DND-41 (cell line): ENCODE measurements around the gene C9orf72.

Experiments used
- EZH2 ChIP-seq: IDR thresholded peaks from 3 replicates; pipeline ENCODE4 v1.6.1; 2012; ENCODE audit warnings: borderline replicate concordance, low read depth, mild to moderate bottlenecking, moderate library complexity, low read length, inconsistent platforms; ENCODE audit not compliant: severe bottlenecking
- TF ChIP-seq, protein P1 (sequence below): IDR thresholded peaks from 2 replicates; pipeline ENCODE4 v1.5.1; 2012; ENCODE audit warnings: borderline replicate concordance, low read length, moderate library complexity, mild to moderate bottlenecking; ENCODE audit not compliant: poor library complexity, severe bottlenecking; ENCODE audit errors: extremely low read depth

- TF ChIP-seq, protein P1, sequence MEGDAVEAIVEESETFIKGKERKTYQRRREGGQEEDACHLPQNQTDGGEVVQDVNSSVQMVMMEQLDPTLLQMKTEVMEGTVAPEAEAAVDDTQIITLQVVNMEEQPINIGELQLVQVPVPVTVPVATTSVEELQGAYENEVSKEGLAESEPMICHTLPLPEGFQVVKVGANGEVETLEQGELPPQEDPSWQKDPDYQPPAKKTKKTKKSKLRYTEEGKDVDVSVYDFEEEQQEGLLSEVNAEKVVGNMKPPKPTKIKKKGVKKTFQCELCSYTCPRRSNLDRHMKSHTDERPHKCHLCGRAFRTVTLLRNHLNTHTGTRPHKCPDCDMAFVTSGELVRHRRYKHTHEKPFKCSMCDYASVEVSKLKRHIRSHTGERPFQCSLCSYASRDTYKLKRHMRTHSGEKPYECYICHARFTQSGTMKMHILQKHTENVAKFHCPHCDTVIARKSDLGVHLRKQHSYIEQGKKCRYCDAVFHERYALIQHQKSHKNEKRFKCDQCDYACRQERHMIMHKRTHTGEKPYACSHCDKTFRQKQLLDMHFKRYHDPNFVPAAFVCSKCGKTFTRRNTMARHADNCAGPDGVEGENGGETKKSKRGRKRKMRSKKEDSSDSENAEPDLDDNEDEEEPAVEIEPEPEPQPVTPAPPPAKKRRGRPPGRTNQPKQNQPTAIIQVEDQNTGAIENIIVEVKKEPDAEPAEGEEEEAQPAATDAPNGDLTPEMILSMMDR = no peak
- TF ChIP-seq EZH2 = no peak
Measured at GRCh38 chr9:27497883-27498417, 75.3 kb downstream of the C9orf72 start.
